ENCODE results near the gene DLG5.

DLG5 gene

GRCh38 chr10:77795426-77796055, 131.0 kb downstream of the DLG5 start:
- no peak overlapping the region for H3K4me3 ChIP-seq (ENCODE audit: low read depth, low read length)
- no peak for DNase-seq (ENCODE audit: low read depth)
- TF ChIP-seq CTCF (conservative IDR thresholded peaks at IDR 0.05; ENCODE audit: low read depth, low read length): no peak

GRCh38 chr10:77794256-77795142, 132.1 kb downstream of the DLG5 start:
- TF ChIP-seq CTCF (conservative IDR thresholded peaks at IDR 0.05; ENCODE audit: low read depth, low read length): no peak
- no peak for DNase-seq (ENCODE audit: low read depth)
- H3K4me3 ChIP-seq (ENCODE audit: low read depth, low read length): no peak overlapping the region

- no peak for DNase-seq (ENCODE audit: low read depth)
- no peak for TF ChIP-seq CTCF (conservative IDR thresholded peaks at IDR 0.05; ENCODE audit: low read depth, low read length)
- H3K4me3 ChIP-seq (ENCODE audit: low read depth, low read length): no peak overlapping the region
Measured at GRCh38 chr10:77793831-77794230, 132.7 kb downstream of the DLG5 start.

GRCh38 chr10:77792155-77792554, 134.4 kb downstream of the DLG5 start:
- DNase-seq (ENCODE audit: low read depth): no peak
- TF ChIP-seq CTCF (conservative IDR thresholded peaks at IDR 0.05; ENCODE audit: low read depth, low read length): no peak
- H3K4me3 ChIP-seq (ENCODE audit: low read depth, low read length): no peak overlapping the region

- H3K4me3 ChIP-seq (ENCODE audit: low read depth, low read length): no peak overlapping the region
- no peak for TF ChIP-seq CTCF (conservative IDR thresholded peaks at IDR 0.05; ENCODE audit: low read depth, low read length)
Measured at GRCh38 chr10:77791506-77791905, 135.0 kb downstream of the DLG5 start.

GRCh38 chr10:77789861-77790260, 136.7 kb downstream of the DLG5 start:
- no peak for TF ChIP-seq CTCF (conservative IDR thresholded peaks at IDR 0.05; ENCODE audit: low read depth, low read length)
- DNase-seq (ENCODE audit: low read depth): no peak
- H3K4me3 ChIP-seq (ENCODE audit: low read depth, low read length): no peak overlapping the region

More at GRCh38 chr10:77791506-77791905, 135.0 kb downstream of the DLG5 start:
- DNase-seq (ENCODE audit: low read depth): no peak

Data from choroid plexus epithelial cell (primary cell).